Stimulated activated memory B cell treated with anti-CD40 and anti-IgM and Interleukin-4, amounts not matched to agents 10 μg/mL and 1 μg/mL and 100 μg/mL, for 72 hours (primary cell): ENCODE data around the gene IFNAR2.
"Not testable (repeated sequence)": the region's sequence is repeated elsewhere in the genome, so short reads cannot be mapped to it uniquely, and the experiment has no call there.

Source experiments
- ATAC-seq: fragments of 150-1000 bp; cut with Tn5 transposase; 2 replicates; pipeline ENCODE4 v1.10.0; 2021
- H3K27ac Mint-ChIP-seq: one replicate; pipeline ENCODE4 v1.8.0; 2022; ENCODE audit warnings: mild to moderate bottlenecking, mixed read lengths
- H3K27me3 Mint-ChIP-seq: one replicate; pipeline ENCODE4 v1.8.0; 2022; ENCODE audit warnings: mixed read lengths
- H3K36me3 Mint-ChIP-seq: one replicate; pipeline ENCODE4 v1.8.0; 2022; ENCODE audit warnings: mixed read lengths
- H3K4me1 Mint-ChIP-seq: one replicate; pipeline ENCODE4 v1.8.0; 2022; ENCODE audit warnings: mixed read lengths
- H3K4me3 Mint-ChIP-seq: one replicate; pipeline ENCODE4 v1.8.0; 2022; ENCODE audit warnings: mild to moderate bottlenecking, moderate library complexity, mixed read lengths
- H3K9me3 Mint-ChIP-seq: one replicate; pipeline ENCODE4 v1.8.0; 2022; ENCODE audit warnings: mixed read lengths

The IFNAR2 gene

DNA sequence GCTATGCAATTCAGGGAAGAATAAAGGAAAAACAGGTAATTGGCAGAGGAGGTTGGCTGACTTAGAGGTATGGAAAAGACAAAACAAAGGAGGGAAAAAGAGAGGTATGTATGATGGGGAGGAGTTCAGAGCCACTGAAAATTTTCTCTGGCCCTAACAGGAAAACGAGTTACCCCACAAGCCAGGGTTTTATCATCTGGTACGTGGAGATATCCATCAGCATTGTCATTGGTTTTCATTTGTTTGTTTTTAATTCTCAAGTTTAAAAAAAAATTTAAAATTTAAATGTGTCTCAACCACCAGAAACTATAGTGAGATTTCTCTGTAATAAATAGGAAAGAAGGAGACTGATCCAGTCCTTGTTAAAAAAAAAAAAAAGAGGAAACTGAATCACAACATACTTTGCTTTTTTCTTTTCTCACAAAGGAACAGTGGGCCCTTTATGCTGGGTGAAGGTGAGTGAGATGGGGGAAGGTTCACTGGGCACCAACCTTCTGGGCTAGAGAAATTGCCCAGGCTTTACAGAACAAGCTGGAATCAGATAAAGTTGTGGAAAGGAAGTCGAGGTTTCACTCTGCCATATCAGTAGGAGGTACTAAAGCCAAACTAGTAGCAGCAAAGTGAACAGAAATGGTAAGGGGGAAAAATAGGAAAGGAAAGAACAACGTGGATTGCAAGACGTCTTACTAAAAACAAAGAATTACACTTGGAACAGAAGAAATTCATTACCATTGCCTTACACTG lies 2.7 kb downstream of the IFNAR2 start:
- no peak for ATAC-seq
- Mint-ChIP-seq H3K4me1 (peaks cover 56% of the 10 kb centered on the region), H3K9me3 (no peaks in the 10 kb centered on the region), H3K27ac (peak overlapping the region; percentile 83), H3K27me3 (no peaks in the 10 kb centered on the region), H3K36me3 (peaks cover 39% of the 10 kb centered on the region), H3K4me3 (peak overlapping the region; percentile 82)

GRCh38 chr21:33234635-33235520 lies 5.1 kb downstream of the IFNAR2 start:
- H3K4me3 Mint-ChIP-seq: no peak overlapping the region
- H3K36me3 Mint-ChIP-seq: peaks cover 41% of the 10 kb centered on the region
- H3K27me3 Mint-ChIP-seq: no peaks in the 10 kb centered on the region
- H3K9me3 Mint-ChIP-seq: no peaks in the 10 kb centered on the region
- H3K4me1 Mint-ChIP-seq: peaks cover 72% of the 10 kb centered on the region
- ATAC-seq: no peak
- peak overlapping the region; percentile 45 for H3K27ac Mint-ChIP-seq

DNA sequence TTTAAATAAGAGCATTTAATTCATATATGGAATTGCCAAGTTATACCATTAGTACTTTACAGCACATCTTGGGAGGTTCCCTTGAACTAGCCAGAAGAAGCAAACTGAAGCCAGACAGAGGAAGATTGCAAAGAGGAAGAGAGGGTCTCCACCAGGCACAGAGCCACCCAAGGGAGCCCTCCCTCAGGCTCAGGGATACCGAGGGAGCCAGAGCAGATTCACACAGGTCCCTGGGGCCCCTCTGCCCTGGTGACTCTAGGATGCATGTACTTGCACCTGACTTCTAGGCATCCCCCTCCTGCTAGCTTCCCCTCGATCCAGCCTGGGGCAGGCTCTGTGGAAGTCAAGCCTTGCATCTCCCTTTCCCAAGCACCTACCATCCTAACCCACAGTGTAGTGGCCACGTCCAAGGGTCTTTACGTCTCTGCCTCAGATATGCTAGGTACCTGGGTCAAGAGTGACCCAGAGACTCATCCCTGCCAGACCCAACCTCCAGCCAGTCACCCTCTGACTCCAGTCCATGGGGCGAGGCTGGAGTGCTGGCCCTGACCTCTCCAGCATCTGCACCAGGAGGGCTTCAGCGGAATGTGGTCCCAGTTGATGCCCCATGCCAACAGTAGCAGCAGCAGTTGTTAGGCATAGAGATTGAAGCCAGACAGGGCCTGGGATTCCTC lies 6.4 kb downstream of the IFNAR2 start:
- Mint-ChIP-seq H3K9me3 (no peaks in the 10 kb centered on the region), H3K27me3 (no peaks in the 10 kb centered on the region), H3K4me3 (no peak overlapping the region), H3K27ac (peak overlapping the region; percentile 94), H3K36me3 (peaks cover 41% of the 10 kb centered on the region), H3K4me1 (peaks cover 78% of the 10 kb centered on the region)
- ATAC-seq: no peak

GRCh38 chr21:33236766-33237165 lies 7.0 kb downstream of the IFNAR2 start:
- Mint-ChIP-seq H3K27ac (peak overlapping the region; percentile 94), H3K36me3 (peaks cover 41% of the 10 kb centered on the region)

GRCh38 chr21:33237486-33237885 lies 7.7 kb downstream of the IFNAR2 start:
- ATAC-seq: no peak
- no peaks in the 10 kb centered on the region for H3K9me3 Mint-ChIP-seq
- peak overlapping the region; percentile 47 for H3K4me3 Mint-ChIP-seq
- H3K36me3 Mint-ChIP-seq: peaks cover 40% of the 10 kb centered on the region
- no peaks in the 10 kb centered on the region for H3K27me3 Mint-ChIP-seq
- peaks cover 71% of the 10 kb centered on the region for H3K4me1 Mint-ChIP-seq
- peak overlapping the region; percentile 94 for H3K27ac Mint-ChIP-seq

More at GRCh38 chr21:33236766-33237165, 7.0 kb downstream of the IFNAR2 start:
- ATAC-seq: no peak
- no peak overlapping the region for H3K4me3 Mint-ChIP-seq
- H3K4me1 Mint-ChIP-seq: peaks cover 74% of the 10 kb centered on the region
- no peaks in the 10 kb centered on the region for H3K27me3 Mint-ChIP-seq
- no peaks in the 10 kb centered on the region for H3K9me3 Mint-ChIP-seq

DNA sequence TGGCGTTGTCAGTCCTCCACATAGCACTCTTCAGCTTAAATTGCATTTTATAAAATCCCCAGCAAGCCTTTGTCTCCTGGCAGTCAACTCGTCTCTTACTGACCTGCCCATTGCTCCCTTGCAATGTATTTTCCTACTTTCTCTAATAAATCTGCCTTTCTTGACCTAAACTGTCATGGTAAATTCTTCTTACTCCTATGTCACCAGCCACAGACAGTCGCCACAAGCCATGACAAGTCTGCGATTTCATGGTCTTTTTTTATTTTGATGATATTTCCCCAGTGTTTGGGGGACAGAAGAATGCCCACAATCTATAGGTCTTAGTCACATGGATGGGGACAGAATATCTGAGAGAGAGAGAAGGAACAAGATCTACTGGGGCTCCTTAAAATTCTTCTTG lies 8.4 kb downstream of the IFNAR2 start:
- H3K27ac Mint-ChIP-seq: peak overlapping the region; percentile 94
- ATAC-seq: peak; percentile 57
- peaks cover 65% of the 10 kb centered on the region for H3K4me1 Mint-ChIP-seq
- no peaks in the 10 kb centered on the region for H3K27me3 Mint-ChIP-seq
- H3K4me3 Mint-ChIP-seq: peak overlapping the region; percentile 59
- H3K9me3 Mint-ChIP-seq: no peaks in the 10 kb centered on the region
- H3K36me3 Mint-ChIP-seq: peaks cover 34% of the 10 kb centered on the region

- Mint-ChIP-seq H3K27me3 (no peaks in the 10 kb centered on the region), H3K27ac (peak overlapping the region; percentile 94), H3K4me3 (peak overlapping the region; percentile 59), H3K36me3 (peaks cover 33% of the 10 kb centered on the region), H3K9me3 (no peaks in the 10 kb centered on the region), H3K4me1 (peaks cover 64% of the 10 kb centered on the region)
- ATAC-seq: peak; percentile 89
Measured at GRCh38 chr21:33238565-33239255, 9.0 kb downstream of the IFNAR2 start.

GRCh38 chr21:33239559-33240127 lies 9.9 kb downstream of the IFNAR2 start:
- not testable (repeated sequence) for ATAC-seq, H3K9me3 Mint-ChIP-seq, H3K27me3 Mint-ChIP-seq
- Mint-ChIP-seq H3K36me3 (peaks cover 38% of the 10 kb centered on the region), H3K4me3 (peak overlapping the region; percentile 59), H3K4me1 (peaks cover 68% of the 10 kb centered on the region), H3K27ac (peak overlapping the region; percentile 94)

GRCh38 chr21:33240404-33240803 lies 10.7 kb downstream of the IFNAR2 start:
- peaks cover 43% of the 10 kb centered on the region for H3K36me3 Mint-ChIP-seq
- H3K27me3 Mint-ChIP-seq: no peaks in the 10 kb centered on the region
- H3K9me3 Mint-ChIP-seq: no peaks in the 10 kb centered on the region
- no peak overlapping the region for H3K4me3 Mint-ChIP-seq
- H3K27ac Mint-ChIP-seq: peak overlapping the region; percentile 94
- peaks cover 72% of the 10 kb centered on the region for H3K4me1 Mint-ChIP-seq
- ATAC-seq: no peak

DNA sequence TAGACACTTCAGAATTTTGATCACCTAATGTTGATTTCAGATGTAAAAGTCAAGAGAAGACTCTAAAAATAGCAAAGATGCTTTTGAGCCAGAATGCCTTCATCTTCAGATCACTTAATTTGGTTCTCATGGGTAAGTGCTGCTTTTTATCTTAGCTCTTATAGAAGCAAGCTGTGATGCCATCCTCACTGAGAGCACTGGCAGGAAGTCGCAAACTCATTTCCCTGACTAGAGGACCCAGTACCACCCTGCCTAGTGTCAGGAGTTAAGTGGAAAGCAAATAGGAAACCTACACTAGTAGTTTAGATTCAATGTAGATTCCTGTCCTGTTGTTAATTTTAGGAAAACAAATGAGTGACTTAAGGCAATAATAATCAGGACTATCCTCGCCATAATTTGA lies 12.1 kb downstream of the IFNAR2 start:
- Mint-ChIP-seq H3K4me3 (no peak overlapping the region), H3K9me3 (no peaks in the 10 kb centered on the region), H3K36me3 (peaks cover 50% of the 10 kb centered on the region), H3K27ac (peak overlapping the region; percentile 44), H3K4me1 (peaks cover 66% of the 10 kb centered on the region), H3K27me3 (no peaks in the 10 kb centered on the region)
- ATAC-seq: no peak

GRCh38 chr21:33242846-33243245 lies 13.1 kb downstream of the IFNAR2 start:
- ATAC-seq, H3K27ac Mint-ChIP-seq, H3K4me3 Mint-ChIP-seq, H3K9me3 Mint-ChIP-seq, H3K27me3 Mint-ChIP-seq: not testable (repeated sequence)
- Mint-ChIP-seq H3K36me3 (peaks cover 52% of the 10 kb centered on the region), H3K4me1 (peaks cover 56% of the 10 kb centered on the region)

GRCh38 chr21:33244082-33244778 lies 14.5 kb downstream of the IFNAR2 start:
- H3K27ac Mint-ChIP-seq: peak overlapping the region; percentile 56
- peaks cover 42% of the 10 kb centered on the region for H3K4me1 Mint-ChIP-seq
- no peaks in the 10 kb centered on the region for H3K9me3 Mint-ChIP-seq
- H3K27me3 Mint-ChIP-seq: no peaks in the 10 kb centered on the region
- no peak for ATAC-seq
- H3K4me3 Mint-ChIP-seq: no peak overlapping the region
- H3K36me3 Mint-ChIP-seq: peaks cover 66% of the 10 kb centered on the region

- no peak for ATAC-seq
- H3K4me1 Mint-ChIP-seq: peaks cover 42% of the 10 kb centered on the region
- H3K4me3 Mint-ChIP-seq: no peak overlapping the region
- H3K27ac Mint-ChIP-seq: peak overlapping the region; percentile 56
- H3K9me3 Mint-ChIP-seq: no peaks in the 10 kb centered on the region
- peaks cover 71% of the 10 kb centered on the region for H3K36me3 Mint-ChIP-seq
- H3K27me3 Mint-ChIP-seq: no peaks in the 10 kb centered on the region
Measured at GRCh38 chr21:33244779-33245105, 15.0 kb downstream of the IFNAR2 start.

- peaks cover 78% of the 10 kb centered on the region for H3K36me3 Mint-ChIP-seq
Measured at GRCh38 chr21:33245289-33245918, 15.7 kb downstream of the IFNAR2 start.

More at GRCh38 chr21:33245289-33245918, 15.7 kb downstream of the IFNAR2 start:
- H3K9me3 Mint-ChIP-seq: no peaks in the 10 kb centered on the region
- peak overlapping the region; percentile 56 for H3K27ac Mint-ChIP-seq
- H3K27me3 Mint-ChIP-seq: no peaks in the 10 kb centered on the region
- H3K4me1 Mint-ChIP-seq: peaks cover 37% of the 10 kb centered on the region
- H3K4me3 Mint-ChIP-seq: no peak overlapping the region
- ATAC-seq: no peak
